GM21381 (cell line): ENCODE data around the gene PRDM2.
"Not testable (repeated sequence)": the region's sequence is repeated elsewhere in the genome, so short reads cannot be mapped to it uniquely, and the experiment has no call there.

ENCODE experiments used
- ATAC-seq: cut with Tn5 transposase; IDR thresholded peaks from one replicate; pipeline ENCODE4 v1.9.1; 2021; ENCODE audit warnings: mild to moderate bottlenecking, moderate library complexity; ENCODE audit not compliant: unreplicated experiment

PRDM2 gene, protein sequence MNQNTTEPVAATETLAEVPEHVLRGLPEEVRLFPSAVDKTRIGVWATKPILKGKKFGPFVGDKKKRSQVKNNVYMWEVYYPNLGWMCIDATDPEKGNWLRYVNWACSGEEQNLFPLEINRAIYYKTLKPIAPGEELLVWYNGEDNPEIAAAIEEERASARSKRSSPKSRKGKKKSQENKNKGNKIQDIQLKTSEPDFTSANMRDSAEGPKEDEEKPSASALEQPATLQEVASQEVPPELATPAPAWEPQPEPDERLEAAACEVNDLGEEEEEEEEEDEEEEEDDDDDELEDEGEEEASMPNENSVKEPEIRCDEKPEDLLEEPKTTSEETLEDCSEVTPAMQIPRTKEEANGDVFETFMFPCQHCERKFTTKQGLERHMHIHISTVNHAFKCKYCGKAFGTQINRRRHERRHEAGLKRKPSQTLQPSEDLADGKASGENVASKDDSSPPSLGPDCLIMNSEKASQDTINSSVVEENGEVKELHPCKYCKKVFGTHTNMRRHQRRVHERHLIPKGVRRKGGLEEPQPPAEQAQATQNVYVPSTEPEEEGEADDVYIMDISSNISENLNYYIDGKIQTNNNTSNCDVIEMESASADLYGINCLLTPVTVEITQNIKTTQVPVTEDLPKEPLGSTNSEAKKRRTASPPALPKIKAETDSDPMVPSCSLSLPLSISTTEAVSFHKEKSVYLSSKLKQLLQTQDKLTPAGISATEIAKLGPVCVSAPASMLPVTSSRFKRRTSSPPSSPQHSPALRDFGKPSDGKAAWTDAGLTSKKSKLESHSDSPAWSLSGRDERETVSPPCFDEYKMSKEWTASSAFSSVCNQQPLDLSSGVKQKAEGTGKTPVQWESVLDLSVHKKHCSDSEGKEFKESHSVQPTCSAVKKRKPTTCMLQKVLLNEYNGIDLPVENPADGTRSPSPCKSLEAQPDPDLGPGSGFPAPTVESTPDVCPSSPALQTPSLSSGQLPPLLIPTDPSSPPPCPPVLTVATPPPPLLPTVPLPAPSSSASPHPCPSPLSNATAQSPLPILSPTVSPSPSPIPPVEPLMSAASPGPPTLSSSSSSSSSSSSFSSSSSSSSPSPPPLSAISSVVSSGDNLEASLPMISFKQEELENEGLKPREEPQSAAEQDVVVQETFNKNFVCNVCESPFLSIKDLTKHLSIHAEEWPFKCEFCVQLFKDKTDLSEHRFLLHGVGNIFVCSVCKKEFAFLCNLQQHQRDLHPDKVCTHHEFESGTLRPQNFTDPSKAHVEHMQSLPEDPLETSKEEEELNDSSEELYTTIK (N-terminal part only)

DNA sequence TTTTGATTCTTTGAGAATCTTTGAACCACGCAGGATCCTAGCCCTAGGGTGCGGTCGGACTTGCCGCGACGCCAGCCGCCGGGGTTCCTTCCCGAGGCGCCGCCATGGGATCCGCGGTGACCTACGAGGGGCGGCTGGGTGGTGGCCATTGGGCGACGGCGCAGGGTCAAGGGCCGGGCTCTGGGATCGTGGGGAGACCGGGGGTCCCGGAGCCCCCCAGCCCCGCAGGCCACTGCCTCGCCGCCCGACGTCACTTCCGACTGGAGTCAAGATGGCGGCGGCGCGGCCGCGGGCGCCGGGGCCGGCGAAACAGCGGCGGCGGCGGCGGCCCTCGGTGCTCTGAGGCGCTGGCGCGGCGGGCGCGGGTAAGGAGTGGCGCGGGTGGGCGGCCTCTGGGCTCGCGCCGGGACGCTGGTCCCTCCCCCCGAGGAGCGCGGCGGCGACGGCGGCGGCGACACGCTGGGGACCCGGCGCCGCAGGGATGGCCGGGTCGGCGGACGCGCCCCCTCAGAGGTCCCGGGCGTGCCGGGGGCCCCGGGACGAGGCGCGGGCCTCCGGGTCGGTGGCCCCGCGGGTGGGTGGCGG, at the start of gene PRDM2:
Gene PRDM2 (plus strand): TSS at position 253 of the 585 bp plus-strand sequence. CDS start 15,418 bp downstream, outside the sequence.
- ATAC-seq, result peak; percentile 43

DNA sequence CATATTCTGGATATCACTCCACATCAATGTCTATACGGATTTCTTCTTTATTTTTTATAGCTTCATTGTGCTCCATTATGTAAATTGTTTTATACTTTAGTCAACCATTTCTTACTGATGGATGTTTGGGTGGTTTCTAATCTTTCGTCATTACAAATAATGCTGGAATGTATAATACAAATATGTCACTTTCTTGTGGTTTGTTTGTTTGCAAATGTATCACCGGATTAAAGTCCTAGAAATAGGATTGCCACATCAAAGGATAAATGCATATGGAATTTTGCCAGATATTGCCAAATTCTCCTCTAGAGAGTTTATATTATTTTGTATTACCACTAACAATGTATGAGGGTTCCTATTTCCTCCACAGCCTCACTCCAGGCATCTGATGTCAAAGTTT, 48.7 kb upstream of the PRDM2 start:
- no peak for ATAC-seq

DNA sequence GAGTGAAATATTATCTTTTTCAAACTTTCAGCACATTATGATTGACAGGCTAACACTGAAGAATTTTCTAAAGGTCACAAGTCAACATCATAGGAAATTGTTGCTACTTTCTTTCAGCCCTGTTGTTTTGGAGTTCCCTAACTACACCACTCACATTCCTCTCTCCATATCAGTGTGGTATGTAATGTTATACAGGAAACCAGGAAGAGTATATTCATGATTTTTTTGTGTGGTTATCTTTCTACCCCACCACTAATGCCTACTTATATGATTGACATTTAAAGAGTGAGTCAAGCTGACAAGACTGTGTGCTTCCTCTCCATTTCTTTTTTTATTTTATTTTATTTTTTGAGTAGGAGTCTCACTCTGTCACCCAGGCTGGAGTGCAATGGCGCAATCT, 47.8 kb upstream of the PRDM2 start:
- no peak for ATAC-seq

DNA sequence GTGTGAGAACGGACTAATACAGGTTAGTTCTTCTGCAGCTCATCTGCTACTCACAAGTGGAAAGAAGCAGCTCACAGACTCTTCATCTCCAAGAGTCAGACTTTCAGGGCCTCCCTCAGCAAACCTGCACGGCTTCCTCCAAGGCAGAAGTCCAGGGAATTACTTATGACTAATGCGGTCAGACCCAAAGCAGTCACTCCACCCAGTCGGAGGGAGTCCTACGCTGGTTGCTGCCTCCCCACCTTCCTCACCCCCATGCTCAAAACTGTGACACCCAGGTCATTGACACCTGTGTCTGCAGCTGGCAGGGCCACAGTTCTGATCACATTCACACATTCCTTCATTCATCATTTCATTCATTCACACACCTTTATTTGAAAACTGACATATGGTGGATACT, 38.4 kb upstream of the PRDM2 start:
- ATAC-seq, result no peak

DNA sequence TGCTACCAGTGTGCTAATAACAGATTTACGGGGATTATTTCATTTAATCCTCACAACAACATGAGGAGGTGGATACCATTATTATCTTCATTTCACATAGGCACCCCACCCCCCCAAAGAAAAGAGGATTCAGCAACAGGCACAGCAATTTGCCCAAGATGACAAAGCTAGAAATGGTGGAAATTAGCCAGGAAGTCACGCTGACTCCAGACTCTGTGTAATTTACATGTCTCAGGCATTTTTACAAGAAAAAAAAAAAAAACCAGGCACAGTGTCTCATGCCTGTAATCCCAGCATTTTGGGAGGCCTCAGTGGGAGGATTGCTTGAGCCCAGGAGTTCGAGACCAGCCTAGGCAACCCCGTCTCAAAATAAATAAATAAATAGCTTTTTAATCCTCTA, 37.5 kb upstream of the PRDM2 start:
- ATAC-seq, result no peak

DNA sequence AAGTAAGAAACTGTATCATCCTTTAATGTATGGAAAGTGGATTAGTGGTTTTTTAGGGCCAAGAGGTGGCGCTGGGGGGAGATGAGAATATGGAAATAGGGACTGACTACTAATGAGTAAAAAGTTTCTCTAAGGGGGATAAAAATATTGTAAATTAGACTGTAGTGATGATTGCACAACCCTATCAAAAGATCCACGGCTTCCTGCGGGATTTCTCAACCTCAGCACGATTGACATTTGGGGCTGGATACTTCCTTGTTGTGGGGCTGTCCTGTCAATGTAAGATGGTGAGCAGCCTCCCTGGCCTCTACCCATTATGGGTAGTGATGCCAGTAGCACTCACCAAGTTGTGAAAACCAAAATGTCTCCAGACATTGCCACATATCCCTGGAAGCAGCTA, 36.0 kb upstream of the PRDM2 start:
- no peak for ATAC-seq

DNA sequence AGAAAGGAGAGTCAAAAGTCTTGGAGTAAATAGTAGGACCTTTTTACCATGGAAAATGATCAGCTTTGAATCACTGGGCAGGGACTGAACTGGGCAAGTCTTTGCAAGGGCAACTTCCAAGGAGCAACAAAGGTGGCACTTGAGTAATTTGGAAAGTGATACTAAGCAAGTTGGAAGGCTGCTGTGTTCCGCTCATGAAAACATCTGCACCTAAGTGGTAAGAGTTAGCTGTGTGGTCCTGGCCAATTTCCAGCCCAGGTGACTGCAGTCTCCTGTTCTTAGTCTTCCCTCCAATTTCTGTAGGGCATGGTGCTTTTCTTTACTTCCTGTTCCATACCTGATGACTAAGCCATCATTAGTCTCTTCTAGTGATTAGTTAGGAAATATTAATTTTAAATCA, 35.5 kb upstream of the PRDM2 start:
- no peak for ATAC-seq

DNA sequence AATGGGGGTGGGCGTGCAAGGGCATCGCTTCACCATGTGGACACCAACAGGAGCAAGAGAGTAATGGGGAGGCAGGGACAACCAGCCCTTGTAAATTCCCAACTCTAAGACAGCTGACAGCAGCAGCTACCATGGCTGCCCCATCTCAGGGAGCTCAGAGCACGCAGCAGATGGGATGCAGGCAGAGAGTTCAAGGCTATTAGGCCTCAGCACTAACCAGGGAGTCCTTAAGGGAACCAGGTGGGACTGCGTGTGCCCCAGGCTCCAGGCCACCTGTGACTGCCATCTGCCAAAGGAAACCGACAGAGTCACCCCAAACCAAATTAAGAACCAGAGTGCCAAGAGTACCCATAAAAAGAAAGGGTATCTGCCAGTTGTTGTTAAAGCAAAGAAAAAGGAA, 33.7 kb upstream of the PRDM2 start:
- no peak for ATAC-seq

DNA sequence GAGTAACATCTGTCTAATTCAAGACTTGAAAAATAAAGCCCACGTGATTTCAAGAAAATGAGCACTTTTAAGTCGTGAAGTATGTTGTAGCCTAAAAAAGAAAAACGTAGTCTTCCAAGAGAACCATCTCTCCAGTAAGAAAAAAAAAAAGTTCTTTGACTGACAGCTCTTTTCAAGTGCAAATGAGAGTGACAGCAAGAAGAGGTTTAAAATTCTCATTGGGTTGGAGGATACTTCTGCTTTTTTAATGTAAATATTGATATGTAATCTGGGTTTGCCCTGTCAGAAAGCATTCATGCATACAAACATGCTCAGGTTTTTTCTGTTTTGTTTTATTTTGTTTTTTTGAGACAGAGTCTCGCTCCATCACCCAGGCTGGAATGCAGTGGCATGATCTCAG, 32.3 kb upstream of the PRDM2 start:
- ATAC-seq, result no peak

DNA sequence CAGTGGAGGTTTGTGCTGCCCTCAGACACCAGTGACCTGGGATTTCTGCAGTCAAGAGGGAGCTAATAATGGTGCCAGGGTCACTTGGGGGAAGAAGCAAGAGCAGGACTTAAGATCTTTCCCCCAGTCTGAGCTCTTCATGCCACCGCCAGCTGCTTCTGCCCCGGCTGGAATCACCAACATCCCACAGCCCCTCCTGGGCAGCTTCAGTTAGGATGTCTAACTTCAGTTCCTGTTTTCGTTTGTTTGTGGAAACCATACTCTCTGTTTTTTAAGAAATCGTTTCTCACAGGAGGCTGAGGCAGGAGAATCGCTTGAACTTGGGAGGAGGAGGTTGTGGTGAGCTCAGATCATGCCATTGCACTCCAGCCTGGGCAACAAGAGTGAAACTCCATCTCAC, 25.6 kb upstream of the PRDM2 start:
- ATAC-seq, result no peak

DNA sequence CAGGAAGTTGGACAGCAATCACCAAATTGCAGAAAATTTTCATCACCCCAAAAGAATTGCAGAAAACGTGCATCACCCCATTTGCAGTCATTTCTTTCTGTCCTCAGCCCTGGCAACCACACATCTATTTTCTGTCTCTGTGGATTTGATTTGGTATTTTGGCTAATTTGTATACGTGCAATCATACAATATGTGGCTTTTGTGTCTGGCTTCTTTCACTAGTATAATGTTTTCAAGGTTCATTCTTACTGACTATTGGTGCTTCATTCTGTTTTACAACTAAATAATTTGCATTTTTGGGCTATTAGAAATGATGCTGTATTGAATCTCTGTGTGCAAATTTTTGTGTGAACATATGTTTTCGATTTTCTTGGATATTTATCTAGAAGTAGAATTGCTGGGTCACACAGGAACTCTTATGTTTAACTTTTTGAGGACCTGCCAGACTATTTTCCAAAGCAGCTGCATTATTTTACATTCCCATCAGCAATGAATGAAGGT, 24.8 kb upstream of the PRDM2 start:
- ATAC-seq, result no peak

DNA sequence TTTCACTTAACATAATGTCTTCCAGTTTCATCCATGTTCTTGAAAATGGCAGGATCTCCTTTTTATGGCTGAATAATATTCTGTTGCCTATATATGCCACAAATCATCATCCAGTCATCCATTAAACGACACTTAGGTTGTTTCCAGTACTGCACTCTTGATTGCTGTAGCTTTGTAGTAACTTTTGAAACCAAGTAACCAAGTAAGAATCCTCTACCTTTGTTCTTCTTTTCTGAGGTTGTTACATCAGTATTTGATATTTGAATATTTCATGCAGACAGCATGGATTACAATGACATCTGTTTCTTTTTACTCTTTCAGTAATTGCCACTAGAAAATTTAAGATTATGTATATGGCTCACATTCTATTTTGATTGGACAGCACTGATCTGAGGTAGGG, 22.1 kb upstream of the PRDM2 start:
- no peak for ATAC-seq

DNA sequence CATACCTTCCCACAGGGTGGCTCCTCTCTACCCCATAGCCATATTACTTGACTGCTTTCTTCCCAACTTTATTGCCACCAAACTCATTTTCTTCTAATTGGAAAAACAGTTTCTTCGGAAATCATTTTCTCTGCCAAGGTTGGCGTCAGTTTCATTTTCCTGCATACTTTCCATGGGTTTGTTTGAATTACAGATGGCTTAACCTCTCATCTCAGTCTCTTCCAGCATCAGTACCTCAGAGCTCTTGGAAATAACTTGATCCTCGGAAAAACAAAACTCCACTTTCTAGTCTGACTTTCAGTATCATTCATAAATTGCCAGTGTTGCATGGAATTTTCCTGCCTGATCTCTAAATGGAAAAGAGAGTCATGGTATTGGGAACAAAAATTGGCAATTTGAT, 20.3 kb upstream of the PRDM2 start:
- no peak for ATAC-seq

DNA sequence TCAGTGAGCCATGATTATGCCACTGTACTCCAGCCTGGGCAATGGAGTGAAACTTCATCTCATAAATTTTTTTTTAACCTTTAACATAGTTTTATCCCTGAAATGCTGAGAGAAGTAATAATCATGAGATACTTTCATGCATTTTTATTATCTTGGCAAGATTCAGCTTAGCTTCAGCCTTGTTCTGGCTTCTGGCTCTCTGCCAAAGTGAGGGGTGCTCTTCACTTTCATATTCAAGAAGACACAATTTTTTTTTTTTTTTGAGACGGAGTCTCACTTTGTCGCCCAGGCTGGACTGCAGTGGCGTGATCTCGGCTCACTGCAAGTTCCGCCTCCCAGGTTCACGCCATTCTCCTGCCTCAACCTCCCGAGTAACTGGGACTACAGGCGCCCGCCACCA, 19.4 kb upstream of the PRDM2 start:
- not testable (repeated sequence) for ATAC-seq

DNA sequence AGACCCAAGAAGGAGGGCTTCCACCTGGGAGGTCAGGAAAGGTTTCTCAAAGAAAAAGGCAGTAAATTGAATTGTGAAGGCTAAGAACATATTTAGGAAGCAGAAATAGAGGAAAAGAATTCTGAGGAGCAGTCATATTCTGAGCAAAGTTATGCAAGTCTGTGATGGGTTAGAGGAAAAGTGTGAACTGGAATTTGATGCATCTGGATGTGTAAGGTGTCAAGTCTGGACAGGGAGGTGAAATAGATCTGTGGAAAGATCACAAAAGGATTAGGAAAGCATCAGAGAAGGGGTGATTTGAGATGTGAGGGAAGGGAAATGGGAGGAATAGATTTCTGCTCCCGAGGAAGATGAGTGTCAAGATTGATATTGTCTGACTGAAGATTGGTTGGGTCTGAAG, 18.1 kb upstream of the PRDM2 start:
- ATAC-seq, result no peak

DNA sequence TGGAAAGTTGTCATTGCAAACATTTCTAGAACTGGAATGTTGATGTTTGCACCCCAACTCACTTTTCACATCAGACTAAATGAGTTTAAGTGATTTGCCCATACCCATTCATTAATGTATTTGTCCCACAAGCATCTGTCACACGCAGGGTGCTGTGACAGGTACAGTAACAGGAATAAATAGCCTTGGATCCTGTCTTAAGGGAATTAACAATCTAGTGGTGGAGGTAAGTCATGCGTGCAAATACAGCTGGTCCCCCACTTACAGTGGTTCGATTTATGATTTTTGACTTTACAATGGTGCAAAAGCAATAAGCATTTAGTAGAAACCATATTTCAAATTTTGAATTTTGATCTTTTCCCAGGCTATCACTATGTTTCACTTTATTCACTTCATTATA, 17.5 kb upstream of the PRDM2 start:
- no peak for ATAC-seq

DNA sequence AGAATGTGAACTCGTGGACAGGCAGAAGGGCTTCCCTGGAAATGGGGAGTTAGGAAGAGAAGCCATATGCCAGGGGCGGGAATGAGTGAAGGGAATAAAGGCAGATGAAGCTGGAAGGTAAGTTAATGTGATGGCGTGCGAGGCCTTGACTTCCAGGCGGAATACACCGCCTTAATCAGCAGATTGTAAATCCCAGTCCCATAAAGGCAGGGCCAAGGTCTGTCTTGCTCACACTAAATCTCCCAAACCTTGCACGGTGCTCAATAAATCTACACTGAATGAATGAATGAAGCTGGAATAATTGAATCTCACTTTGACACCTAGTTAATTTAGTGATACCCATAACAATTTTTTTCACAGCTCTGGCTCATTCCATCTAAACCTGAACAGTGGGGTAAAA, 16.8 kb upstream of the PRDM2 start:
- ATAC-seq, result no peak

DNA sequence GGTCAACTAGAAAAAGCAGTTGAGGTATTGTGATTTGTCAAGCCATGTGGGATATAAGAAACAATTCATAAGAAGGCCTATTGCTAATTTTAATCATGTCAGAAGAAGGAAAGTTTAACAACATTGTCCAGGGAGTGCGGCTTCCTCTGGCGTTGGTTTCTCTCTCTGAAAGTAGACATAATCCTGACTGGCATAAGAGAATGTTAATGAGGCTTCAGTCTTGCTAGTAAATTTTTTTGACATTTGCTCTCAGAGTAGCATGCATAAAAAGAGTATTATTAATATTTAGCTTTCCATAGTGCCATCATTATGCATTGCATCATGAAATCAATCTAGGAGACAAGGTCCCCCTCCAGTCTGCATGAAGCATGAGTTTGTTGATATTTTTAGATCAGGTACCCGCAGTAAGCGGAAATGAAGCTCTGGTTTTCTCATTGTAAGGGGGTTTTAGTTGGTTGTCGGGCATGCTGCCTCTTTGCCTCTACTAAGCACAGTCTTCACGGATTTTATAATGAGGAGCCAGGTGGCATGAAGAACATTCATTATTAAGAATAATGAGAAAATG, 12.8 kb upstream of the PRDM2 start:
- ATAC-seq, result no peak

DNA sequence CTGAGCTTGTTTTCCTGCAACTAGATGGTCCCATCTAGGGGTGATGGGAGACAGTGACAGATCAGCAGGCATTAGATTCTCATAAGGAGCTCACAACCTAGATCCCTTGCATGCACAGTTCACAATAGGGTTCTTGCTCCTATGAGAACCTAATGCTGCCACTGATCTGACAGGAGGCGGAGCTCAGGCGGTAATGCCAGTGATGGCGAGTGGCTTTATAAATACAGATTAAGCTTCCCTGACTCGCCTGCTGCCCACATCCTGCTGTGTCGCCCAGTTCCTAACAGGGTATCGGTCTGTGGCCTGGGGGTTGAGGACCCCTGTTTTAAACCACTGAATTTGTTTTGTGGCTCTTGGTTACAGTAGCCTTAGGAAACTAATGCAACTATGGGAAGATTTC, 6.9 kb upstream of the PRDM2 start:
- ATAC-seq, result not testable (repeated sequence)

DNA sequence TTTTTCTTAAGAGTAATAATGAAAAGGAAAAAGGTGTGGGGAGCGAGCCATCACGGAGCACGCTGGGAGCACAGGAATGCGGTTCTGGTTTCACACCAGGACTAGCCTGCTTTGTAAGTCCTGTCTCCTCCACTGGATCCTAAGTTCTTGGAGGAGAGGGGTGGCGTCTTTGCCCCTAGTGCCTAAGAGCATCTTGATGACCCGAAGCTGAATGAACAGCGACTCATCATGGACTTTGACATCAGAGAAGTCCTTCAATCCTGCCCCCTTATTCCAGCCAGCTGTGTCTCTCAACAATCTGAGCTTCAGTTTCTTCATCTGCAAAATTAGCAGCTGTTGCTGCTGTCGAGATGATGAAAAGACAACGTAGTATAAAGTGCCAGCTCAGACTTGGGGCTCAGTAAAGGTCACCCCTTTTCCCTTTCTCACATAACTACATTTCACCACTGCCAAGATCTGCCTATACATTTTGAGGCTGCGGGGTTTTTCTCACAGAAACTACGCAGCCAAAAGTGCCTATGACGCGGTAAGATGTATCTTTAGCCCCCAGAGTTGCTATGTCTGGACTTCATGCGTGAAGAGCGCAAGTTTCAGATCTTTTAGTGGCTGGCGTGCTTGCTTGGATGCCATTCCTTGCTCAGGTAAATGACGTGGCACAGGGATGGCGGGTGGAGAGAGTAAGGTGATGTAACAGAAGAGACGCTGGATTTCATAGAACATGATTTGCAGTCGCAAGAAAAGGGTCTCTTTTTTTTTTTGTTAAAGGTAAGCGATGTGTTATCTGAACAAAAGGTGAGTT, 4.9 kb upstream of the PRDM2 start:
- no peak for ATAC-seq
